LNCaP clone FGC (cell line): ENCODE results near the gene TMOD1.

Experiments
- DNase-seq: peaks from one replicate; pipeline ENCODE4 v3.0.0-alpha.2; 2011; ENCODE audit warnings: low read depth
- H3K4me3 ChIP-seq: 2 replicates; pipeline ENCODE4 v1.5.1; 2011; ENCODE audit warnings: mild to moderate bottlenecking, low read depth, low read length, control low read depth
- TF ChIP-seq, protein P1 (sequence below): IDR thresholded peaks from 2 replicates; pipeline ENCODE4 v1.5.1; 2012; ENCODE audit warnings: mild to moderate bottlenecking; ENCODE audit not compliant: control insufficient read depth, insufficient read depth; ENCODE audit errors: extremely low read depth

The TMOD1 gene

DNA sequence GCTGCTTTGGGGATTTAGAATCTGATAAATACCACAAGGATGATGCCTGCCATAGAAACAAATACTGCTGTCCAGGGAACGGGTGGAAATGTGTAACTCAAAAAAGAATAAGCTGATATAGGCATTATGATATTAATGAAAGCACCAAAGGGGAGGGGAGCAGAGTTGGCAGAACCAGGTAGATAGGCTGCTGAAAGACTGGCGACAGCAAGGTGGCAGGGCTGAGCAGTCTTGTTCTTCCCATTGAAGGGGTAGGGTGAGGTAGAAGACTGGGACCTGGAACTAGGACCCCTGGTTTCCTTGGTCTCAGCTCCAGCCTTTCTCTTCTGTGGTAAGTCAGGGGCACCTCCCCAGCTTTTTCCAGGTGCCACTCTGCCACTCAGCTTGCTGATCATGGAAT, 31.4 kb upstream of the TMOD1 start:
- TF ChIP-seq, protein P1, sequence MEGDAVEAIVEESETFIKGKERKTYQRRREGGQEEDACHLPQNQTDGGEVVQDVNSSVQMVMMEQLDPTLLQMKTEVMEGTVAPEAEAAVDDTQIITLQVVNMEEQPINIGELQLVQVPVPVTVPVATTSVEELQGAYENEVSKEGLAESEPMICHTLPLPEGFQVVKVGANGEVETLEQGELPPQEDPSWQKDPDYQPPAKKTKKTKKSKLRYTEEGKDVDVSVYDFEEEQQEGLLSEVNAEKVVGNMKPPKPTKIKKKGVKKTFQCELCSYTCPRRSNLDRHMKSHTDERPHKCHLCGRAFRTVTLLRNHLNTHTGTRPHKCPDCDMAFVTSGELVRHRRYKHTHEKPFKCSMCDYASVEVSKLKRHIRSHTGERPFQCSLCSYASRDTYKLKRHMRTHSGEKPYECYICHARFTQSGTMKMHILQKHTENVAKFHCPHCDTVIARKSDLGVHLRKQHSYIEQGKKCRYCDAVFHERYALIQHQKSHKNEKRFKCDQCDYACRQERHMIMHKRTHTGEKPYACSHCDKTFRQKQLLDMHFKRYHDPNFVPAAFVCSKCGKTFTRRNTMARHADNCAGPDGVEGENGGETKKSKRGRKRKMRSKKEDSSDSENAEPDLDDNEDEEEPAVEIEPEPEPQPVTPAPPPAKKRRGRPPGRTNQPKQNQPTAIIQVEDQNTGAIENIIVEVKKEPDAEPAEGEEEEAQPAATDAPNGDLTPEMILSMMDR, result peak; percentile 52
- DNase-seq, result no peak

DNA sequence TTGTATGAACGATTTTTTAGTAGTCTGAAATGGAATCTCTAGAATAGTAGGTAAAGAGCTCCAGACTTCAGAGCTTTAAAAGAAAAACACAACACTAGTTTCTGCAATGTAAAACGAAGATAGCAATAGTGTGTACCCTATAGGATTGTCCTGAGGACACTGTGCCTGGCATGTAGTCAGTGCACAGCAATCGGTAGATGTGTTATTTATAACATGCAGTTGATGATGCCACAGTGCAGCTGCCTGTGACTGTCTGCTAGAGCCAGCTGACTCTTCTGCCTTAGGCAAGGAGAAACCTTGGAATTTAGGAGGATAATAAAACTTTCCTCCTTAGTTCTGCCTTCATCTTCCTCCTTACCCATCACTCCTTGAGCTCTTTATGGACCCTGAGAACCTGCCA, 27.7 kb upstream of the TMOD1 start:
- TF ChIP-seq, protein P1, result no peak
- no peak overlapping the region for H3K4me3 ChIP-seq
- DNase-seq, result no peak

More for the DNA sequence above, 31.4 kb upstream of the TMOD1 start:
- no peak overlapping the region for H3K4me3 ChIP-seq

DNA sequence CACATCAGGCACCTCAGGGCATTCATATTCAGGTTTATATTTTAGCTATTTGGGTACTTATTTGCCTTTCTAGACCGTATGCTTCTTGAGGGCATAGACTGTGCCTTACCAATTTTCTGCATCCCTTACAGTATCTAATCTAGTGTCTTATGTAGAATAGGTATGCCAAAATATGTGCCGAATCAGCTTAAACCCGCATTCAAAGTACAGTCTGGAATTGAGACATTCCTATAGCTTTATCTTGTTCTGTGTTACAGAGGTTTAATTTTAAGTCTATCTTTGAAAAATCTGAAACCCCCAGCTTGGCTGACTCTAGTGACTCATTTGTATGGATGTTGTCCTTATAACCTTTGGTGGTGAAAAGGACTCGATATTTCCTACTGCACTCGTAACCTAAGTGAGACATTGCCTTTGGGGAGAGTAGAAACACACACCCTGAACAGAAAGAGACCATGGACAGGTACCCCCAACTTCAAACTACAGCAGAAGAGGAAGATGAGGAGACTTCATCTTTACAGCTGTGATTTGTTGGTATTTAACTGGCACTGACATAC, 27.0 kb upstream of the TMOD1 start:
- H3K4me3 ChIP-seq, result no peak overlapping the region
- TF ChIP-seq, protein P1, result no peak
- DNase-seq, result no peak

DNA sequence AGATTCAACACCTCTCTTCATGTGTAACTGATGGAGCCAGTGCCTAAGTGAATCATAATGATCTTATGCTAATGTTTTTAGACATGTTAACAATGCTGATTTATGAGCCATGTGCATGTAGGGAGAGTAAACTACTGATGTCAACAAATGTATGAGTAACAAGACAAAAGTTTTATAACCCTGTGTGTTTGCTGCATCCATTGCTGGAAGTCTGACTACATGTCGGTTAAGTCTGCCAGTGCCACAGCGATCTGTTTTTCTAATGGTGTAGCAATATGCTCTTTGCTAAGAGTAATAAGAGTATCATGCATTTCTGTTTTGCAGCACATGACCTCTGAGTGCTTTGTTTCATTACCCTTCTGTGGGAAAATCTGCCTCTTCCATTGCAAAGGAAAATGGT, 26.4 kb upstream of the TMOD1 start:
- H3K4me3 ChIP-seq, result no peak overlapping the region
- TF ChIP-seq, protein P1, result no peak
- DNase-seq, result no peak

DNA sequence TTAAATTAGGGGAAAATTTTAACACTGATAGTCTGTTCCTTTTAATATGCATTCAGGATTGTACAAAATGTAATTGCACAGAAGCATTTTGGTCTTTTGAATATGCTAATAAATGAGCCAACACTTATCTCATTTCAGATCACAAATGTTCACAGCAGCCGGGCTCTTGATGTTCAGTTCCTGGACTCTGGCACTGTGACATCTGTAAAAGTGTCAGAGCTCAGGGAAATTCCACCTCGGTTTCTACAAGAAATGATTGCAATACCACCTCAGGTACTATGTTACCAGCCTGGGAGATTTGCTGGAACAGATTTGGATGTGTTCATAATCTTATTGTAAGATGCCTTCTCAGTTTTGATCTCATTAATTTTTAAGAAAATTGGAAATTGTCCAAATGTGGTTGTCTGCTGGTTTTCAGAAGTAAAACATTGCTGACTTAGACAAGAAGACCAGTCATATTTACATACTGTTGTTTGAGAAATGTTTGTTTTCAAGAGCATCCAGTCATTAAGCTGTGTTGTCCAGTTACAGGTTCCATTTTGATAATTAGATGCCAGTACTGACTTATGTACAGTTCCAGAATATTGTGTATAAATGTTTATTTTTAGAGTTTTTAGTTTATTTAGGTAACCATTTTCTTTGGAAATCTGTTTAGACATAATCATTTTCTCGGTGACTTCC, 23.0 kb upstream of the TMOD1 start:
- no peak overlapping the region for H3K4me3 ChIP-seq
- TF ChIP-seq, protein P1, result no peak
- DNase-seq, result peak; percentile 72

DNA sequence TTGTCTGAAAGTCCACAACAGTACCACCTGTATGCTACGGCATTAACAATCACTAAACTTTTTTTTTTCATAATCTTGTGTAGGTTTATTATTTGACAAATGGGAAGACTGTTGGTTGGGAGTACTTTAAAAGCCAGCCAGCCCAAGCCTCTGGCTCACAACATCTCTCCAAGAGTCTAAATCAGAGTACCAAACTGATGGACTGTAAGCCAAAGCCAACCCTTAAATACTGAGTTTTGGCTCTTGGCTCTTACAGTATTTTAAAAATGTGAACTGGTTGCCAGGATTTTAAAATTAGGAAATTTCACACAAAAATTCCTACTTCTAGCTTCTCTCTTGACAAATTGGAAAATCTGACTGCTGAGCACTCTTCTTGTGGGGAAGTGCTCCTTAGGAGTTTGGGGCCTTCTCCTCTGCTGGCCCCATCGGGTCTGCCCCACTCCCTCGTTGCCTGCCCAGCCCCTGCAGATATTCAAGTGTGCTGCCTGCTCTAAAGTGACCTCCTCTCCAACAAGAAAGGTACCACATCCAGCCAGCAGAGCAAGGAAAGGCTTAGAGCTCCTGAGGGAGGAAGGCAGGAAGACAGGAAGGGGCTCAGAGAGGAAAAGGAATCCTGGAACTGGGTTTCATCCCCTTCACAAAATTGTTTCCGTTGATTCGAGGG, 21.8 kb upstream of the TMOD1 start:
- TF ChIP-seq, protein P1, result no peak
- no peak for DNase-seq
- no peak overlapping the region for H3K4me3 ChIP-seq
